SKM-1 treated with dmso at 0.1 percent for 144 hours (cell line): ENCODE results near the gene SIRT6.
"Not testable (repeated sequence)": the region's sequence is repeated elsewhere in the genome, so short reads cannot be mapped to it uniquely, and the experiment has no call there.

ENCODE experiments used
- DNase-seq: peaks from one replicate; lab custom pipeline; 2025; ENCODE audit not compliant: unreplicated experiment; lab: John Stamatoyannopoulos, UW

Gene SIRT6

GRCh38 chr19:4138445-4138844 is 43.9 kb downstream of the SIRT6 start:
- DNase-seq, result no peak

GRCh38 chr19:4136680-4137088 is 45.7 kb downstream of the SIRT6 start:
- DNase-seq, result no peak

GRCh38 chr19:4135386-4135785 is 47.0 kb downstream of the SIRT6 start:
- not testable (repeated sequence) for DNase-seq

- no peak for DNase-seq
Measured at GRCh38 chr19:4134351-4134750, 48.0 kb downstream of the SIRT6 start.

- DNase-seq, result no peak
Measured at GRCh38 chr19:4130744-4131438, 51.5 kb downstream of the SIRT6 start.

- not testable (repeated sequence) for DNase-seq
Measured at GRCh38 chr19:4129050-4129449, 53.3 kb downstream of the SIRT6 start.

GRCh38 chr19:4127322-4127721 is 55.0 kb downstream of the SIRT6 start:
- DNase-seq, result not testable (repeated sequence)

GRCh38 chr19:4124638-4125037 is 57.7 kb downstream of the SIRT6 start:
- DNase-seq, result no peak
